ENCODE measurements around the gene FREM1.

DNA sequence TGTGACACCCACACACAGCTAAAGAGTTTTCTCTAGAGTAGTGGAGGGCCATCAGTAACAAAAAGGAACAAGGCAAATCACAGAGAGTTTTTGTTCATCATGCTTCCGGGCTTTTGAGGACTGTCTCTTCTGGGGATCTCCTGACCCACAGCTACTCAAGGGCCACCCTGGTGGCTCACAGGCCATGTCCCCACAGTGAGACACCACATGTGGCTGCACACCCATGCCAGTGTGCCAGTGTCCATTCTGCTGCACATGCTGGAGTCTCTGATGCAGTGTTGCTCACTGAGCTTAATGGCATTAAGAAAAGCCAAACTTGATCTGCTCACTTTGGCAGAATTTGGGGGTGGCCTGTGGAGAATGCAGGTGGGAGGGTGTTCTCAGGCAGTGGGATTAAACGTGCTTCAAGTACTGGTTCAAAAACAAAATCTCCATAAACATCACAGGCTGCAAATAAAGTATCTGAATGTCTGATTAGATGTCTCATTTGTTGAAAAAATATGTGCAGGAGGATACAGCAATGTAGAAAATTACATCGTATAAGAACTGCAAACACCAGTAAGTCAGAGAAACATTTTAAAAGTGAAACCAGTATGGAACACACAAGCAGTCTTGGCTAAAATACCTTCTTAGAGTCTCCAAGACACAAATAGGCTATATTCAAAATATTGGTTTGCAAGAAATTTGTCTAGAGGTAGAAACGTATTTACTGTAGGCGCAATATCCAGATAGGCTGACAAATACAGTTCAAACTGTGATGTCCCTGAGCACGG, 11.0 kb downstream of the FREM1 start:
- no peak for TF ChIP-seq POLR2A (IDR thresholded peaks at IDR 0.05)
- TF ChIP-seq, protein P1, sequence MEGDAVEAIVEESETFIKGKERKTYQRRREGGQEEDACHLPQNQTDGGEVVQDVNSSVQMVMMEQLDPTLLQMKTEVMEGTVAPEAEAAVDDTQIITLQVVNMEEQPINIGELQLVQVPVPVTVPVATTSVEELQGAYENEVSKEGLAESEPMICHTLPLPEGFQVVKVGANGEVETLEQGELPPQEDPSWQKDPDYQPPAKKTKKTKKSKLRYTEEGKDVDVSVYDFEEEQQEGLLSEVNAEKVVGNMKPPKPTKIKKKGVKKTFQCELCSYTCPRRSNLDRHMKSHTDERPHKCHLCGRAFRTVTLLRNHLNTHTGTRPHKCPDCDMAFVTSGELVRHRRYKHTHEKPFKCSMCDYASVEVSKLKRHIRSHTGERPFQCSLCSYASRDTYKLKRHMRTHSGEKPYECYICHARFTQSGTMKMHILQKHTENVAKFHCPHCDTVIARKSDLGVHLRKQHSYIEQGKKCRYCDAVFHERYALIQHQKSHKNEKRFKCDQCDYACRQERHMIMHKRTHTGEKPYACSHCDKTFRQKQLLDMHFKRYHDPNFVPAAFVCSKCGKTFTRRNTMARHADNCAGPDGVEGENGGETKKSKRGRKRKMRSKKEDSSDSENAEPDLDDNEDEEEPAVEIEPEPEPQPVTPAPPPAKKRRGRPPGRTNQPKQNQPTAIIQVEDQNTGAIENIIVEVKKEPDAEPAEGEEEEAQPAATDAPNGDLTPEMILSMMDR (IDR thresholded peaks at IDR 0.05): no peak
